ENCODE results near the gene OSBPL10. TPM values are rescaled to one million over a fixed set of nuclear protein-coding genes. Genes with fewer than 3 reads are reported as not detected.

OSBPL10 gene
- total RNA-seq, 2 donors from 2014 or later = 82.8 to 127 TPM

- Histone ChIP-seq H3K9me3 (no peaks in the 10 kb centered on the region), H3K27me3 (replicated peaks; ENCODE audit: insufficient read depth) (no peaks in the 10 kb centered on the region), H3K36me3 (no peaks in the 10 kb centered on the region), H3K27ac (no peak overlapping the region), H3K4me1 (replicated peaks) (no peaks in the 10 kb centered on the region), H3K4me3 (no peak overlapping the region)
- no peak for TF ChIP-seq POLR2AphosphoS5 (IDR thresholded peaks at IDR 0.05)
- TF ChIP-seq CTCF (IDR thresholded peaks at IDR 0.05) = no peak
- intact Hi-C loops (cut with DNase I) = loop anchor here (10.0 kb wide), 1 partner anchor 428 kb away; the partner anchor contains the start of gene STT3B
- 87% methylated on average over 2 of the region's 2 CpGs for WGBS
- no peak for DNase-seq (ENCODE audit: low spot score)
These were observed 18.3 kb downstream of the OSBPL10 start for GRCh38 chr3:31962801-31963205.

- Histone ChIP-seq H3K27me3 (replicated peaks; ENCODE audit: insufficient read depth) (no peaks in the 10 kb centered on the region), H3K36me3 (no peaks in the 10 kb centered on the region), H3K9me3 (no peaks in the 10 kb centered on the region), H3K4me3 (no peak overlapping the region), H3K4me1 (replicated peaks) (no peaks in the 10 kb centered on the region), H3K27ac (no peak overlapping the region)
- DNase-seq (ENCODE audit: low spot score) = no peak
- intact Hi-C loops (cut with DNase I) = loop anchor here (10.0 kb wide), 1 partner anchor 426 kb away; the partner anchor contains the start of gene STT3B
- TF ChIP-seq POLR2AphosphoS5 (IDR thresholded peaks at IDR 0.05) (no peak), CTCF (IDR thresholded peaks at IDR 0.05) (no peak), POLR2A (IDR thresholded peaks at IDR 0.05) (no peak)
- 58% methylated on average over 4 of the region's 4 CpGs for WGBS
These were observed 20.1 kb downstream of the OSBPL10 start for GRCh38 chr3:31960793-31961431.

- H3K27me3 ChIP-seq (replicated peaks; ENCODE audit: insufficient read depth) = no peaks in the 10 kb centered on the region
- H3K4me1 ChIP-seq (replicated peaks) = no peaks in the 10 kb centered on the region
- WGBS = 41% methylated on average over 7 of the region's 7 CpGs
- no peak for TF ChIP-seq POLR2AphosphoS5 (IDR thresholded peaks at IDR 0.05)
- TF ChIP-seq POLR2A (IDR thresholded peaks at IDR 0.05) = no peak
- no peak for TF ChIP-seq CTCF (IDR thresholded peaks at IDR 0.05)
- intact Hi-C loops (cut with DNase I) = loop anchor here (10.0 kb wide), 1 partner anchor 425 kb away; the partner anchor contains the start of gene STT3B
- H3K4me3 ChIP-seq = no peak overlapping the region
- no peaks in the 10 kb centered on the region for H3K36me3 ChIP-seq
- DNase-seq (ENCODE audit: low spot score) = no peak
- no peaks in the 10 kb centered on the region for H3K9me3 ChIP-seq
- peak overlapping the region in 1 of 2 donors; percentile 7 for H3K27ac ChIP-seq
These were observed 20.9 kb downstream of the OSBPL10 start for GRCh38 chr3:31959951-31960792.

- no peaks in the 10 kb centered on the region for H3K9me3 ChIP-seq
- no peaks in the 10 kb centered on the region for H3K27me3 ChIP-seq (replicated peaks; ENCODE audit: insufficient read depth)
- intact Hi-C loops (cut with DNase I) = no loop called here
- no peaks in the 10 kb centered on the region for H3K4me1 ChIP-seq (replicated peaks)
- no peak for TF ChIP-seq CTCF (IDR thresholded peaks at IDR 0.05)
- TF ChIP-seq POLR2AphosphoS5 (IDR thresholded peaks at IDR 0.05) = no peak
- no peak for TF ChIP-seq POLR2A (IDR thresholded peaks at IDR 0.05)
- no peak overlapping the region for H3K27ac ChIP-seq
- H3K4me3 ChIP-seq = no peak overlapping the region
- H3K36me3 ChIP-seq = no peaks in the 10 kb centered on the region
- WGBS = 85% methylated on average over 2 of the region's 2 CpGs
- no peak for DNase-seq (ENCODE audit: low spot score)
These were observed 21.8 kb downstream of the OSBPL10 start for GRCh38 chr3:31959251-31959650.

All from prostate gland (tissue), 2 donors.